GM08714 (cell line): ENCODE data around the gene SNX25.
"Not testable (repeated sequence)": the region's sequence is repeated elsewhere in the genome, so short reads cannot be mapped to it uniquely, and the experiment has no call there.

ENCODE experiments used
- H3K4me3 ChIP-seq: fragments of 200-500 bp; sonication (Bioruptor generic); 2 replicates; pipeline ENCODE4 v1.5.1; 2014; ENCODE audit warnings: mild to moderate bottlenecking, low read length, inconsistent platforms
- ZNF274 ChIP-seq: IDR thresholded peaks from 2 replicates; pipeline ENCODE4 v1.6.1; 2012; ENCODE audit warnings: mild to moderate bottlenecking, low read depth, low read length

Gene SNX25

DNA sequence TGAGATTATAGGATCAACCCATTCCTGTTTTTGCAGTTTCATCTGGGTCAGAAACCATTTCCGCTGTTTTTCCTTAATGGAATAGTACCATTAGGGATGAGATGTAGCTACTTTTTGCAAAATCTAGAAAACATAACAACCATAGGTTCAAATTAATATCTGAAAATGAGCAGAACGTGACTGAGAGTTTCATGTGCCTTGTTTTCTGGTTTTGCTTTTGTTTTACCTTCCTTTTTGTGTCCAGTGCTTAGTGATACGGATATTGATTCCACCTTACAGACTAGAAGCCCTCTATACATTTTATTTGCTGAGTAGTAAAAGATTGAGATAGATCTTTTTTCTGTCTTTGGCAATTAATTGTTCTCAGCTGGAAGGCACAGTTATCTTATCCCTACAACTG, 46.5 kb downstream of the SNX25 start:
- no peak for TF ChIP-seq ZNF274
- no peak overlapping the region for H3K4me3 ChIP-seq

DNA sequence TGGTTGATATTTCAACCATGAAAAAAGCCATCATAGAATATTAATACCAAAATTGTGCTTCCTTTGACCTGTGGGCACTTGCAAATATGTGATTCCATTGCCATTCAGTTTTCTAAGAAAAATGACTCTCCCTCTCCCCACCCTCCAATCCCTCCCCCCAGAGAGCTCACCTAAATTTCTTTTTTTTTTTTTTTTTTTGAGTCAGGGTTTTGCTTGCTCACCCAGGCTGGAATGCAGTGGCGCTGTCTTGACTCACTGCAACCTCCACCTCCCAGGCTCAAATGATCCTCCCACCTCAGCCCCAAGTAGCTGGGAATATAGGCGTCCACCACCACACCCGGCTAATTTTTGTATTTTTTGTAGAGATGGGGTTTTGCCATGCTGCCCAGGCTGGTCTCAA, 47.0 kb downstream of the SNX25 start:
- H3K4me3 ChIP-seq = no peak overlapping the region; the same call in 1 of the 2 replicates
- TF ChIP-seq ZNF274 = no peak

DNA sequence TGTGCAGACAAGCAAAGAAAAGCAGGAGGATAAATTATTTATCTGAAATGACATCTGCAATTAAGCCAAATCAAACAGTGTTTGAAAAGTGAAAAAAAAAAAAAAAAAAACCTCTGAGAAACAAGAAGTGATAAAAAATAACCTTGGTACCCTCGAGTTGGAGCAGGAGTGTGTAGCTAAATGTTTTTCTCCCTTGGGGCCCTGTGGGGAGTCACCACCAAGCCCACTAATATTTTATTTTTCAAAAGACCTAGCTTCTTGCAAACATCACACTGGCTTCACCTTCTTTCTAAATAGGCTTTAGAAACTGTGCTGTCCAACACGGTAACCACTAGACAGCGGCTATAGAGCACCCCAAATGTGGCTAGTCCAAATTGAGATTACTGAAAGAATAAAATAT, 47.7 kb downstream of the SNX25 start:
- H3K4me3 ChIP-seq = no peak overlapping the region
- no peak for TF ChIP-seq ZNF274

- H3K4me3 ChIP-seq = no peak overlapping the region
- TF ChIP-seq ZNF274 = no peak
Observed at GRCh38 chr4:185257694-185258093, 48.3 kb downstream of the SNX25 start.

- H3K4me3 ChIP-seq = not testable (repeated sequence)
Observed at GRCh38 chr4:185258741-185259140, 49.3 kb downstream of the SNX25 start.

- no peak overlapping the region for H3K4me3 ChIP-seq
- no peak for TF ChIP-seq ZNF274
Observed at GRCh38 chr4:185259719-185260118, 50.3 kb downstream of the SNX25 start.

DNA sequence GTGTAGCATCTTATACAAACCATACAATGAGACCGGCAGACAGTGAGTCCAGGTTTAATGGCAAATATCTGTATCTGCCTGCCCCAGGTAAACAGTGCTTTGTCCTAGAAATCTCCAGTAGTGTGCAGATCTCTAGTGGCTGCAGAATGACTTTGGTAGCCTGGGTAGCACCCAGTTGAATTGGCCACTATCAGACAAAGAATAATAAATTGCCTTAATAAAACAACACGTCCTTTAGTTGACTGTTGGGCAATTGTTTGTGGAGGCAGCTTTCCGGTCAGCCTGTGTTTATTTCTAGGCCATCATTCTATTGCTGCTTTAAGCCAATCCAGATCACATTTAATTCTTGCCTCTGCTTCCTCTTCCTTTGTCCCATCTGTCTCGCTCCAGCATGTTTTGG, 52.5 kb downstream of the SNX25 start:
- TF ChIP-seq ZNF274 = no peak

GRCh38 chr4:185263419-185263818, 54.0 kb downstream of the SNX25 start:
- no peak for TF ChIP-seq ZNF274
- no peak overlapping the region for H3K4me3 ChIP-seq

More for the DNA sequence above, 52.5 kb downstream of the SNX25 start:
- H3K4me3 ChIP-seq = no peak overlapping the region

DNA sequence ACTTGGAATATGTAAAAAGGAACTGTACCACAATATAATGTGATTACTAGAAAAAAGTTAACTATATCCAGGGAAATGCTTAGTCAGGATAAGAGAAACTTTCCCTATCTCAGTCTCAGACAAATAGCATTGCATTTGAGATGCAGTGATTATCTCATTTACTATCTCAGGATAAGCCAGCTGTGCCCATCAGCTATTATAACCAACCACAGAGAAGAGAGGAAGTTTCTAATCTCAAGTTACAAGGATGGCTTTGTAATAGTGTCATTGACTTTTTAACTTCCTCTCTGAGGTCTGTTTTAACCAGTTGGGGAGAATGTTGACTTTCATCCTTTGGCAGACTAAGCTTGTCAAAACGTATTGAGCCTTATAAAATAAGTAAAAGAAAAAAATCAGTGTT, 56.5 kb downstream of the SNX25 start:
- TF ChIP-seq ZNF274 = no peak
- H3K4me3 ChIP-seq = no peak overlapping the region

- TF ChIP-seq ZNF274 = no peak
Observed at GRCh38 chr4:185269286-185269685, 59.9 kb downstream of the SNX25 start.

DNA sequence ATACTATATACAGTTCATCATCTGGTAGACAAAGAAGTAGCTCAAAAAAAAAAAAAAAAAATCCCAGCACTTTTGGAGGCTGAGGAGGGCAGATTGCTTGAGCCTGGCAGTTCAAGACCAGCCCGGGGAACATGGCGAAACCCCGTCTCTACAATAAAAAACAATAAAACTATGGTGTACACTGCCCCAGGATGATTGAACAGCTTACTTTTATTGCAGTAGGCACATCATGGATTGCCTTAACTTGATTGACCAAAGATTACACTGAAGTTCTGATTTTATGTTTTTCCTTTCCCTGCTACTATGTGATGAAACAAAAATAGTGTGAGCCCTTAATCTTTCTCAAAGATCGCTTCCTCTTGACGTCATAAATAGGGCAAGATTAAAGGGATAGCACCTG, 60.6 kb downstream of the SNX25 start:
- no peak for TF ChIP-seq ZNF274
- no peak overlapping the region for H3K4me3 ChIP-seq

More at GRCh38 chr4:185269286-185269685, 59.9 kb downstream of the SNX25 start:
- no peak overlapping the region for H3K4me3 ChIP-seq

DNA sequence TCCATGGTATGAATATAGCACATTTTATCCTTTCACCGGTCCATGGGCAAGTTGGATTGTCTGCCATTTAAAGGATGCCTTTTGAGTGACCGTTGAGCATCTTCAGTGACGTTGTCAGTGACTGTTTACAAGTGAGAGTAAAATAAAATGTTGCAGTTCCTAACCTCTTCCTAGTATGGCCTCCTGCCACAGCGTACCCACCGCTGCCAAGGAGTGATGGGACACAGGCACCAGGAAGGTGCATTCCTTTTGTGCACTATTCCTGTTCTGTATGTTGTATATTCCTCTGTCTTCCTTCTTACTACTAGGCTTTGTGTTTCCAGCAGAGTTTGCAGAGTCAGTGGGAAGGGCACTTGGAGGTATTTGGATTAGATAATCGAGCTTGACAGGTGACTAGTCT, 61.5 kb downstream of the SNX25 start:
- H3K4me3 ChIP-seq = no peak overlapping the region
- no peak for TF ChIP-seq ZNF274

- no peak for TF ChIP-seq ZNF274
- H3K4me3 ChIP-seq = no peak overlapping the region
Observed at GRCh38 chr4:185272245-185272644, 62.8 kb downstream of the SNX25 start.

- no peak for TF ChIP-seq ZNF274
- no peak overlapping the region for H3K4me3 ChIP-seq
Observed at GRCh38 chr4:185275501-185275900, 66.1 kb downstream of the SNX25 start.

GRCh38 chr4:185276036-185276435, 66.6 kb downstream of the SNX25 start:
- no peak for TF ChIP-seq ZNF274

DNA sequence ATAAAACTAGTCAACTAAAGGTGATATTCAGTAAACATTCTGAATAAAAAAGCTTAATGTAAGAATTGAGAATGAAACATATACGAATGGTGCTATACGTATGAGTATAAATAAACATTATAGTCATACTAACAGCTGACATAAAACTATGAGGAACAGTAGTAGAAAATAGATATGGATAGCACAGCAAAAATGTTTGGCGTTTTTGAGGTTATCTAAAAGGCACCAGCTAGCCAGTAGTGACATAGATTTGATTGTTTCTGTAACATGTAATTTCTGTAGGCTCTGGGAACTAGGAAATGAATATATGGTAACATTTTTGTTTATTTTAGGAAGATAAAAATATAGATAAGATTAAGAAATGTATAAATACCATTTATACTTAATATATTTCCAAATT, 69.3 kb downstream of the SNX25 start:
- no peak for TF ChIP-seq ZNF274
- H3K4me3 ChIP-seq = no peak overlapping the region

More at GRCh38 chr4:185276036-185276435, 66.6 kb downstream of the SNX25 start:
- no peak overlapping the region for H3K4me3 ChIP-seq
